ENCODE data around the gene KRT6A.
"Not testable (repeated sequence)": the region's sequence is repeated elsewhere in the genome, so short reads cannot be mapped to it uniquely, and the experiment has no call there.

DNA sequence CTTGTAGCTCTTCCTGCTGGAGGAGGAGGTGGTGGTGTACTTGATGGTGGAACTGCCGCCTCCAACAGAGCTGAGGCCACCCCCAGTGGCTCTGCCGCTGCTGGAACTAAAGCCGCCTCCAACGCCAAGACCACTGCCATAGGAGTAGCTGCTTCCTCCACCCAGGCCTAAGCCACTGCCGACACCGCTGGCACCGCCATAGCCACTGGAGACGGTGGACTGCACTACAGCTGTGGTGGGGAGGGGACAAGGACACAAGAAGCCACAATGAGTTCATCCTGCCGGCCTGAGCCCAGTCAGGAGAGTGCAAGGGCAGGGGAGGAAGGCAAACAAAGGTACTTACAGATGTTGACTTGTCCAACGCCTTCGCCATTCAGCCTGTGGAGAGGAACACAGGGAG is 45.9 kb downstream of the KRT6A start:
- TF ChIP-seq POLR2A (IDR thresholded peaks at IDR 0.05), result not testable (repeated sequence)
- TF ChIP-seq, protein P1, sequence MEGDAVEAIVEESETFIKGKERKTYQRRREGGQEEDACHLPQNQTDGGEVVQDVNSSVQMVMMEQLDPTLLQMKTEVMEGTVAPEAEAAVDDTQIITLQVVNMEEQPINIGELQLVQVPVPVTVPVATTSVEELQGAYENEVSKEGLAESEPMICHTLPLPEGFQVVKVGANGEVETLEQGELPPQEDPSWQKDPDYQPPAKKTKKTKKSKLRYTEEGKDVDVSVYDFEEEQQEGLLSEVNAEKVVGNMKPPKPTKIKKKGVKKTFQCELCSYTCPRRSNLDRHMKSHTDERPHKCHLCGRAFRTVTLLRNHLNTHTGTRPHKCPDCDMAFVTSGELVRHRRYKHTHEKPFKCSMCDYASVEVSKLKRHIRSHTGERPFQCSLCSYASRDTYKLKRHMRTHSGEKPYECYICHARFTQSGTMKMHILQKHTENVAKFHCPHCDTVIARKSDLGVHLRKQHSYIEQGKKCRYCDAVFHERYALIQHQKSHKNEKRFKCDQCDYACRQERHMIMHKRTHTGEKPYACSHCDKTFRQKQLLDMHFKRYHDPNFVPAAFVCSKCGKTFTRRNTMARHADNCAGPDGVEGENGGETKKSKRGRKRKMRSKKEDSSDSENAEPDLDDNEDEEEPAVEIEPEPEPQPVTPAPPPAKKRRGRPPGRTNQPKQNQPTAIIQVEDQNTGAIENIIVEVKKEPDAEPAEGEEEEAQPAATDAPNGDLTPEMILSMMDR (IDR thresholded peaks at IDR 0.05), result not testable (repeated sequence)

Data from esophagus squamous epithelium (tissue), 4 donors.